ENCODE measurements around the gene KRTCAP2.

KRTCAP2 gene

GRCh38 chr1:155209312-155209721 lies 36.2 kb upstream of the KRTCAP2 start:
- H3K9ac ChIP-seq (ENCODE audit: insufficient read length) = peak overlapping the region; percentile 89
- no peak; the same call in 1 of the 2 replicates for TF ChIP-seq POLR2AphosphoS5 (IDR thresholded peaks at IDR 0.05; ENCODE audit: borderline replicate concordance, low read depth, low read length)
- no peak for TF ChIP-seq EZH2 (IDR thresholded peaks at IDR 0.05)
- no peak for TF ChIP-seq FOXP2 (optimal IDR thresholded peaks at IDR 0.05; ENCODE audit: control extremely low read depth, extremely low read length, insufficient read depth)
- no peaks in the 10 kb centered on the region for H3K36me3 ChIP-seq (ENCODE audit: insufficient read depth, low read length)
- peak overlapping the region; percentile 49 for H3K27ac ChIP-seq
- peak overlapping the region; percentile 95 for H3K4me3 ChIP-seq
- no peak for DNase-seq (ENCODE audit: low read depth, low spot score)
- no peaks in the 10 kb centered on the region for H3K9me3 ChIP-seq (ENCODE audit: low read depth, low read length)

GRCh38 chr1:155208541-155209311 lies 35.6 kb upstream of the KRTCAP2 start, which contains the start of gene MTX1:
Gene MTX1, plus strand, starts transcription at chr1:155208695. Its CDS starts 110 bp downstream, at chr1:155208805.
- Histone ChIP-seq H3K27ac (peak within 1 kb of the TSS; percentile 49), H3K4me3 (peak within 1 kb of the TSS; percentile 95), H3K36me3 (ENCODE audit: insufficient read depth, low read length) (no peaks in the 10 kb centered on the region), H3K9ac (ENCODE audit: insufficient read length) (peak within 1 kb of the TSS; percentile 89), H3K9me3 (ENCODE audit: low read depth, low read length) (no peaks in the 10 kb centered on the region)
- no peak for DNase-seq (ENCODE audit: low read depth, low spot score)
- TF ChIP-seq EZH2 (IDR thresholded peaks at IDR 0.05) (no peak), POLR2AphosphoS5 (IDR thresholded peaks at IDR 0.05; ENCODE audit: borderline replicate concordance, low read depth, low read length) (0 out of 2 replicates have a peak, but pooled peaks have one; percentile 61), FOXP2 (optimal IDR thresholded peaks at IDR 0.05; ENCODE audit: control extremely low read depth, extremely low read length, insufficient read depth) (peak; percentile 77)

GRCh38 chr1:155207806-155208540 lies 34.9 kb upstream of the KRTCAP2 start, which contains the start of gene THBS3:
Gene THBS3, minus strand, starts transcription at chr1:155207897. Its CDS starts 21 bp downstream, at chr1:155207876.
- Histone ChIP-seq H3K36me3 (ENCODE audit: insufficient read depth, low read length) (no peaks in the 10 kb centered on the region), H3K9me3 (ENCODE audit: low read depth, low read length) (no peaks in the 10 kb centered on the region), H3K4me3 (peak within 1 kb of the TSS; percentile 95), H3K27ac (0 out of 2 replicates have a peak within 1 kb of the TSS, but pooled peaks have one; percentile 36), H3K9ac (ENCODE audit: insufficient read length) (peak within 1 kb of the TSS; percentile 89)
- DNase-seq (ENCODE audit: low read depth, low spot score) = no peak
- TF ChIP-seq POLR2AphosphoS5 (IDR thresholded peaks at IDR 0.05; ENCODE audit: borderline replicate concordance, low read depth, low read length) = no peak

GRCh38 chr1:155206891-155207805 lies 34.0 kb upstream of the KRTCAP2 start:
- H3K27ac ChIP-seq = no peak overlapping the region
- peak overlapping the region; percentile 95 for H3K4me3 ChIP-seq
- no peak for DNase-seq (ENCODE audit: low read depth, low spot score)
- no peak for TF ChIP-seq FOXP2 (optimal IDR thresholded peaks at IDR 0.05; ENCODE audit: control extremely low read depth, extremely low read length, insufficient read depth)
- no peak for TF ChIP-seq EZH2 (IDR thresholded peaks at IDR 0.05)
- no peak for TF ChIP-seq POLR2AphosphoS5 (IDR thresholded peaks at IDR 0.05; ENCODE audit: borderline replicate concordance, low read depth, low read length)
- H3K36me3 ChIP-seq (ENCODE audit: insufficient read depth, low read length) = no peaks in the 10 kb centered on the region
- H3K9ac ChIP-seq (ENCODE audit: insufficient read length) = peak overlapping the region; percentile 20
- no peaks in the 10 kb centered on the region for H3K9me3 ChIP-seq (ENCODE audit: low read depth, low read length)

- H3K27ac ChIP-seq = no peak overlapping the region
- DNase-seq (ENCODE audit: low read depth, low spot score) = no peak
- H3K9me3 ChIP-seq (ENCODE audit: low read depth, low read length) = no peaks in the 10 kb centered on the region
- no peak overlapping the region for H3K4me3 ChIP-seq
- TF ChIP-seq POLR2AphosphoS5 (IDR thresholded peaks at IDR 0.05; ENCODE audit: borderline replicate concordance, low read depth, low read length) (no peak), EZH2 (IDR thresholded peaks at IDR 0.05) (no peak), FOXP2 (optimal IDR thresholded peaks at IDR 0.05; ENCODE audit: control extremely low read depth, extremely low read length, insufficient read depth) (no peak)
- H3K9ac ChIP-seq (ENCODE audit: insufficient read length) = no peak overlapping the region
- H3K36me3 ChIP-seq (ENCODE audit: insufficient read depth, low read length) = no peaks in the 10 kb centered on the region
Observed at GRCh38 chr1:155205969-155206593, 33.0 kb upstream of the KRTCAP2 start.

- TF ChIP-seq POLR2AphosphoS5 (IDR thresholded peaks at IDR 0.05; ENCODE audit: borderline replicate concordance, low read depth, low read length) = no peak
- TF ChIP-seq EZH2 (IDR thresholded peaks at IDR 0.05) = no peak
- TF ChIP-seq FOXP2 (optimal IDR thresholded peaks at IDR 0.05; ENCODE audit: control extremely low read depth, extremely low read length, insufficient read depth) = no peak
- DNase-seq (ENCODE audit: low read depth, low spot score) = no peak
- H3K36me3 ChIP-seq (ENCODE audit: insufficient read depth, low read length) = no peaks in the 10 kb centered on the region
- no peak overlapping the region for H3K4me3 ChIP-seq
- H3K9me3 ChIP-seq (ENCODE audit: low read depth, low read length) = no peaks in the 10 kb centered on the region
- H3K9ac ChIP-seq (ENCODE audit: insufficient read length) = no peak overlapping the region
- no peak overlapping the region for H3K27ac ChIP-seq
Observed at GRCh38 chr1:155205035-155205434, 31.9 kb upstream of the KRTCAP2 start.

GRCh38 chr1:155202731-155203515 lies 29.8 kb upstream of the KRTCAP2 start:
- Histone ChIP-seq H3K27ac (no peak overlapping the region), H3K4me3 (no peak overlapping the region), H3K9ac (ENCODE audit: insufficient read length) (no peak overlapping the region), H3K9me3 (ENCODE audit: low read depth, low read length) (no peaks in the 10 kb centered on the region), H3K36me3 (ENCODE audit: insufficient read depth, low read length) (peaks cover 7% of the 10 kb centered on the region; the same call in 1 of the 2 replicates)
- DNase-seq (ENCODE audit: low read depth, low spot score) = no peak
- no peak; the same call in 1 of the 2 replicates for TF ChIP-seq POLR2AphosphoS5 (IDR thresholded peaks at IDR 0.05; ENCODE audit: borderline replicate concordance, low read depth, low read length)
- no peak for TF ChIP-seq FOXP2 (optimal IDR thresholded peaks at IDR 0.05; ENCODE audit: control extremely low read depth, extremely low read length, insufficient read depth)
- TF ChIP-seq EZH2 (IDR thresholded peaks at IDR 0.05) = no peak
